Measurements from ENCODE around the gene GGNBP2. TPM values are rescaled to one million over a fixed set of nuclear protein-coding genes. Genes with fewer than 3 reads are reported as not detected.

GGNBP2 gene
- total RNA-seq, 1 donor from 2014 or later = 41.7 TPM

DNA sequence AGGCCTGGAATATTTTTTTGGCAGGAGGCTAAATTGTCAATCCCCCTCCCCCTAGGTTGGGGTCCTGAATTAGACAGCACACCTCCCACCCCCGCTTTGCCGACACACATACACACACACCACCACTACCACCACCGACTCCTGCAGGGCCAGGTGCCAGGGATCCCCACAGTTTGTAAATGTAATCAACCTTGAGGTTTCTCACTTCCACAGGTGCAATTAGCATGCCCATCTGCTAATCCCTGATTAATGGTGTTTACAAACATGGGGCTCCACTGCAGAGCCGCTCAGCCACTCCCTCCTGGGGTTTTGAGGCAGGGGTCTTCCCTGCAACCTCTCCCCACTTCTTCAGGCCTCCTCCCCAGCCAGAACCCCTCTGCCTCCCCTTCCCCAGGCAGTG is 68.4 kb downstream of the GGNBP2 start:
- H3K4me1 ChIP-seq = peaks cover 9% of the 10 kb centered on the region
- peaks cover 49% of the 10 kb centered on the region for H3K27me3 ChIP-seq (ENCODE audit: low read depth)
- DNase-seq = no peak
- H3K27ac ChIP-seq (replicated peaks) = no peak overlapping the region
- intact Hi-C loops (cut with micrococcal nuclease) = no loop called here
- no peaks in the 10 kb centered on the region for H3K9me3 ChIP-seq (replicated peaks)
- H3K4me3 ChIP-seq = no peak overlapping the region
- TF ChIP-seq, protein P1, sequence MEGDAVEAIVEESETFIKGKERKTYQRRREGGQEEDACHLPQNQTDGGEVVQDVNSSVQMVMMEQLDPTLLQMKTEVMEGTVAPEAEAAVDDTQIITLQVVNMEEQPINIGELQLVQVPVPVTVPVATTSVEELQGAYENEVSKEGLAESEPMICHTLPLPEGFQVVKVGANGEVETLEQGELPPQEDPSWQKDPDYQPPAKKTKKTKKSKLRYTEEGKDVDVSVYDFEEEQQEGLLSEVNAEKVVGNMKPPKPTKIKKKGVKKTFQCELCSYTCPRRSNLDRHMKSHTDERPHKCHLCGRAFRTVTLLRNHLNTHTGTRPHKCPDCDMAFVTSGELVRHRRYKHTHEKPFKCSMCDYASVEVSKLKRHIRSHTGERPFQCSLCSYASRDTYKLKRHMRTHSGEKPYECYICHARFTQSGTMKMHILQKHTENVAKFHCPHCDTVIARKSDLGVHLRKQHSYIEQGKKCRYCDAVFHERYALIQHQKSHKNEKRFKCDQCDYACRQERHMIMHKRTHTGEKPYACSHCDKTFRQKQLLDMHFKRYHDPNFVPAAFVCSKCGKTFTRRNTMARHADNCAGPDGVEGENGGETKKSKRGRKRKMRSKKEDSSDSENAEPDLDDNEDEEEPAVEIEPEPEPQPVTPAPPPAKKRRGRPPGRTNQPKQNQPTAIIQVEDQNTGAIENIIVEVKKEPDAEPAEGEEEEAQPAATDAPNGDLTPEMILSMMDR (IDR thresholded peaks at IDR 0.05; ENCODE audit: borderline replicate concordance) = no peak
- H3K36me3 ChIP-seq = no peaks in the 10 kb centered on the region

DNA sequence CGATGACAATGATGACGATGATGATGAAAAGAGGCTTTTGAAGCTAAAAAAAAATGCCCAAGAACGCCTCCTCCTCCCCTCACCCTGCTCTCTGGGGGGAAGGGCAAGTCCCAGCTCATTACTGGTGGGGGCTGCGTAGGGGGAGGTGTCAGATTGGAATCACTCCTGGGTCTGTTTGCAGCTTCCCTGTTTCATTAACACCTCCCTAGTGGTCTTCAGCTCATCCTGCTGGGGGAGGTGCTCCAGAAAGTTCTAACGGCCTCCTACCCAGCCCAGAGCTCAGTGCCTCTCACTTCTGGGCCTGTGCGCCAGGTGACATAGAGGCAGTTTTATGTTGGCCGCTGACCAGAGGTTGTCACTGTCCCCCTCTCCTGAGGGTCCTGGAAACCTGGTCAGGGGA is 69.4 kb downstream of the GGNBP2 start:
- TF ChIP-seq, protein P1 (IDR thresholded peaks at IDR 0.05; ENCODE audit: borderline replicate concordance) = no peak
- Histone ChIP-seq H3K36me3 (no peaks in the 10 kb centered on the region), H3K4me3 (no peak overlapping the region), H3K27ac (replicated peaks) (no peak overlapping the region), H3K9me3 (replicated peaks) (no peaks in the 10 kb centered on the region), H3K27me3 (ENCODE audit: low read depth) (peaks cover 55% of the 10 kb centered on the region), H3K4me1 (peaks cover 2% of the 10 kb centered on the region)
- intact Hi-C loops (cut with micrococcal nuclease) = no loop called here
- DNase-seq = no peak

DNA sequence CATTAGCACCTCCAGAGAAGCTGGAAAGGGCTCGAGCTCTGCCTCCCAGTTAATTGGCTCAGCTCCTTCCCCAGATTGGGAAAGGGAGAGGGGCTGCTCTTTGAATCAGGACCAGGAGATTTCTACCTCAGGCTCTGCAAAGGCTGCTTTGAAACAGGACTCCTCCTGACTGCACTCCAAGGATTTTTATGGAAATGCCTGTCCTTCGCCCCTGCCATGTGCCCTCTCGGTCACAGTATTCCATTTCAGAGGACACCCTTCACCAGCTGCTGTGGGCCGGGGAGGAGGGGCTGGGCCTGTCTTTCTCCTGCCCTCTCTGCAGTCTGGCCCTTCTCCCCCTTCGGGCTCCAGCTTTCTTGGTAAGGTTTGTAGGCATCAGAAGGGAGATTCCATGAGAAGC is 70.2 kb downstream of the GGNBP2 start:
- H3K27ac ChIP-seq (replicated peaks) = no peak overlapping the region
- no peaks in the 10 kb centered on the region for H3K9me3 ChIP-seq (replicated peaks)
- TF ChIP-seq, protein P1 (IDR thresholded peaks at IDR 0.05; ENCODE audit: borderline replicate concordance) = no peak
- H3K36me3 ChIP-seq = no peaks in the 10 kb centered on the region
- intact Hi-C loops (cut with micrococcal nuclease) = no loop called here
- H3K27me3 ChIP-seq (ENCODE audit: low read depth) = peaks cover 55% of the 10 kb centered on the region
- no peak for DNase-seq
- H3K4me3 ChIP-seq = no peak overlapping the region
- no peaks in the 10 kb centered on the region for H3K4me1 ChIP-seq

DNA sequence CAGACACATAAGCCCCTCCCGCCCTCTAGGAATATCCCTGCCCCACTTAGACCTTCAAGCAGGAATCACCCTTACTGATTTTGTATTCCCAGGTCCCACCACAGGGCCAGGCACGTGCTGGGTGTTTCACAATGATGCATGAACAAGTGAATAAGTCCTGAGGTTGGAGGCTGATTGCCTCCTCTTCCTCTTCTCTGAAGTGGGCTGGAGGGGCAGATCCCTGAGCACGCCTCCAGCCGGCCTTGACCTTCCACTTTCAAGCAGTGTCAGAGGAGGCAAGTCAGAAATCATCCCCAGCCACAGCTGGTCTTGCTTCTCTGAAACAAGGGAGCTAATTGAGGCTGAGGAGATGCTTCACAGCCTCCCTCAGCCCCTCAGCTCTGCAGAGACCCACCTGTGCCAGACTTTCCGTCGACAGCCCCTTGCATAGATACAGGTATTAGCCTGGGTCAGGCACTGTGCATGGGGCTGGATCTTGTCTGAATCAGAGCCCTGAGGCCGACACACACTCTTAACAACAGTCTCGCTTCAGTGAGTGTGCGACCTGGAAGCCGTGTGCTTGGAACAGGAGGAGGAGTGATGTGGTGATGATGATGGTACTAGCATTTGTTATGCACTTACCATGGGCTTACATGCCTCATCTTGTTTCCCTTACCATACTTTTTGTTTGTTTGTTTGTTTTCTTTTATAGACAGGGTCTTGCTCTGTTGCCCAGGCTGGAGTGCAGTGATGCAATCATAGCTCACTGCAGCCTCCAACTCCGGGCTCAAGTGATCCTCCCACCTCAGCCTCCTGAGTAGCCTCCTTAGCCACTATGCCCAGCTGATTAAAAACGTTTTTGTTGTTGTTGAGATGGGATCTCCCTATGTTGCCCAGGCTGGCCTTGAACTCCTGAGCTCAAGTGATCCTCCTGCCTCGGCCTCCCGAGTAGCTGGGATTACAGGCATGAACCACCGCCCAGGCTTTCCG is 71.6 kb downstream of the GGNBP2 start:
- H3K27me3 ChIP-seq (ENCODE audit: low read depth) = peaks cover 55% of the 10 kb centered on the region
- intact Hi-C loops (cut with micrococcal nuclease) = no loop called here
- no peaks in the 10 kb centered on the region for H3K9me3 ChIP-seq (replicated peaks)
- no peaks in the 10 kb centered on the region for H3K4me1 ChIP-seq
- H3K27ac ChIP-seq (replicated peaks) = no peak overlapping the region
- no peaks in the 10 kb centered on the region for H3K36me3 ChIP-seq
- H3K4me3 ChIP-seq = no peak overlapping the region
- TF ChIP-seq, protein P1 (IDR thresholded peaks at IDR 0.05; ENCODE audit: borderline replicate concordance) = no peak
- no peak for DNase-seq

DNA sequence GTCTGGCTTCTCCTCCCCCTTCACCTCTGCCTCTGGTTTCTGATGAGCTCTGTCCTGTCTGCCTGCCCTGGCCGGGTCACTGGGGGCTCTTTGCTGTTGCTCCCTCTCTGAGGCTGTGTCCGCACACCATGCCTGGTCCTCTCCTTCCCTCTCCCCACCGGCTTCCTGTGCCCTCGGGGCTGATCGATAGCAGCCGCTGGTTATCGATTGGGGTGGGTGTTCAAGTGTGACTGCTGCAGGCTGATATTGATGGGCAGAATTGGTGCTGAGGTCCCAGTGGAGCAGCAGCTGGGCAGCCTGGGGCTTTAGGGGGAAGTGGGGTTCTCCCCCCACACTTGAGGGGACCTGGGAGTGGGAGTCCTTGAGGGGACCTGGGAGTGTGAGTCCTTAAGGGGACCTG is 73.1 kb downstream of the GGNBP2 start:
- intact Hi-C loops (cut with micrococcal nuclease) = no loop called here
- H3K27me3 ChIP-seq (ENCODE audit: low read depth) = peaks cover 55% of the 10 kb centered on the region
- no peaks in the 10 kb centered on the region for H3K4me1 ChIP-seq
- TF ChIP-seq, protein P1 (IDR thresholded peaks at IDR 0.05; ENCODE audit: borderline replicate concordance) = no peak
- no peaks in the 10 kb centered on the region for H3K9me3 ChIP-seq (replicated peaks)
- no peaks in the 10 kb centered on the region for H3K36me3 ChIP-seq
- DNase-seq = no peak
- no peak overlapping the region for H3K4me3 ChIP-seq
- H3K27ac ChIP-seq (replicated peaks) = no peak overlapping the region
